H1 (cell line): ENCODE results near the gene TRUB1. TPM values are rescaled to one million over a fixed set of nuclear protein-coding genes. Genes with fewer than 3 reads are reported as not detected.

Source experiments
- CTCF ChIA-PET: fragments of 300-600 bp; sonication (Branson Sonifier 250); formaldehyde crosslinking; loops from one replicate; lab custom pipeline; 2021; ENCODE audit not compliant: partially characterized antibody; lab: Charles Lee
- POLR2A ChIA-PET: fragments of 300-600 bp; sonication (Branson Sonifier 250); formaldehyde crosslinking; loops from one replicate; lab custom pipeline; 2021; ENCODE audit warnings: inconsistent platforms; ENCODE audit not compliant: partially characterized antibody; lab: Charles Lee
- DNase-seq, 2 experiments: peaks; one replicate each; pipeline versions ENCODE4 v3.0.0 to v3.0.0-alpha.2; 2010 to 2022; ENCODE audit warnings: low spot score in 2 of 2, low read depth in 1 of 2, mixed read lengths in 1 of 2
- FAIRE-seq: peaks from 2 replicates; lab custom pipeline; 2011; peaks lifted over from hg19 to GRCh38; lab: Jason Lieb, UNC
- H2AFZ ChIP-seq: 2 replicates; pipeline ENCODE4 v1.8.1; 2012; ENCODE audit warnings: low read length, inconsistent platforms
- H2AK5ac ChIP-seq: 2 replicates; pipeline ENCODE4 v1.6.1; 2013; ENCODE audit warnings: low read depth, low read length
- H2BK120ac ChIP-seq: replicated peaks from 2 replicates; pipeline ENCODE3; 2013; ENCODE audit warnings: low read depth, low read length, inconsistent platforms
- H2BK12ac ChIP-seq: 2 replicates; pipeline ENCODE4 v1.6.1; 2013; ENCODE audit warnings: low read depth, low read length
- H2BK15ac ChIP-seq: 2 replicates; pipeline ENCODE4 v1.6.1; 2013; ENCODE audit warnings: low read length
- H2BK20ac ChIP-seq: 2 replicates; pipeline ENCODE4 v1.6.1; 2013; ENCODE audit warnings: low read length
- H2BK5ac ChIP-seq: 2 replicates; pipeline ENCODE4 v1.6.1; 2013; ENCODE audit warnings: low read depth, low read length
- H3K14ac ChIP-seq: 2 replicates; pipeline ENCODE4 v1.6.1; 2013; ENCODE audit warnings: inconsistent platforms; ENCODE audit not compliant: insufficient read length
- H3K18ac ChIP-seq: 2 replicates; pipeline ENCODE4 v1.6.1; 2013; ENCODE audit warnings: low read length; ENCODE audit errors: extremely low read depth
- H3K23ac ChIP-seq: 2 replicates; pipeline ENCODE4 v1.6.1; 2013; ENCODE audit warnings: inconsistent platforms; ENCODE audit not compliant: insufficient read length
- H3K23me2 ChIP-seq: 2 replicates; pipeline ENCODE4 v1.6.1; 2013; ENCODE audit warnings: low read depth, low read length
- H3K27ac ChIP-seq: 2 replicates; pipeline ENCODE4 v1.6.1; 2011; ENCODE audit warnings: low read depth, low read length, inconsistent platforms
- H3K27me3 ChIP-seq, 4 experiments: replicated peaks in 1 of 4; 1 replicate in 1 of 4; 2 replicates in 3 of 4; pipeline versions ENCODE4 v1.6.1 to v1.8.1; 2011 to 2013; ENCODE audit warnings: low read length in 3 of 4, mild to moderate bottlenecking in 3 of 4, inconsistent platforms in 2 of 4, mixed read lengths in 2 of 4, moderate library complexity in 1 of 4; ENCODE audit not compliant: control insufficient read depth in 3 of 4, insufficient read depth in 3 of 4; ENCODE audit errors: extremely low read depth in 1 of 4
- H3K36me3 ChIP-seq, 4 experiments: 2 replicates each; pipeline versions ENCODE4 v1.6.1 to v1.8.1; 2011 to 2013; ENCODE audit warnings: mild to moderate bottlenecking in 4 of 4, low read length in 3 of 4, moderate library complexity in 2 of 4, control low read depth in 1 of 4, inconsistent platforms in 1 of 4; ENCODE audit not compliant: insufficient read depth in 4 of 4, control insufficient read depth in 2 of 4
- H3K4ac ChIP-seq: replicated peaks from 2 replicates; pipeline ENCODE3; 2013; ENCODE audit warnings: low read length, low read depth, mixed read lengths, inconsistent platforms; ENCODE audit not compliant: insufficient read length
- H3K4me1 ChIP-seq, 4 experiments: replicated peaks in 1 of 4; 1 replicate in 1 of 4; 2 replicates in 3 of 4; pipeline versions ENCODE4 v1.6.1 to v1.8.1; 2011 to 2013; ENCODE audit warnings: low read length in 3 of 4, inconsistent platforms in 2 of 4, mixed read lengths in 1 of 4; ENCODE audit not compliant: insufficient read depth in 4 of 4, control insufficient read depth in 3 of 4
- H3K4me2 ChIP-seq, 2 experiments: 2 replicates each; pipeline versions ENCODE4 v1.6.1 to v1.8.1; 2011 to 2013; ENCODE audit warnings: low read depth in 2 of 2, low read length in 2 of 2, control low read depth in 1 of 2, inconsistent platforms in 1 of 2, mild to moderate bottlenecking in 1 of 2; ENCODE audit not compliant: insufficient read depth in 1 of 2
- H3K4me3 ChIP-seq, 4 experiments: fragments of 200-600, 300-600 bp in 1 of 4; sonication (generic), shearing (Covaris generic), sonication (Bioruptor Twin) in 1 of 4; 2 replicates each; pipeline versions ENCODE4 v1.5.1 to v1.8.1; 2011 to 2016; ENCODE audit warnings: low read length in 4 of 4, low read depth in 3 of 4, control low read depth in 2 of 4, inconsistent platforms in 2 of 4, mild to moderate bottlenecking in 2 of 4, mixed read lengths in 1 of 4, moderate library complexity in 1 of 4; ENCODE audit not compliant: insufficient read depth in 2 of 4; ENCODE audit errors: extremely low read depth in 1 of 4
- H3K56ac ChIP-seq: replicated peaks from 2 replicates; pipeline ENCODE3; 2013; ENCODE audit warnings: low read depth, mild to moderate bottlenecking, mixed read lengths, low read length, inconsistent platforms; ENCODE audit not compliant: insufficient read length
- H3K79me1 ChIP-seq: 2 replicates; pipeline ENCODE4 v1.6.1; 2013; ENCODE audit warnings: low read depth, low read length, control low read depth
- H3K79me2 ChIP-seq, 2 experiments: 2 replicates each; pipeline versions ENCODE4 v1.6.1 to v1.8.1; 2012 to 2013; ENCODE audit warnings: low read length in 2 of 2, mild to moderate bottlenecking in 2 of 2, inconsistent platforms in 1 of 2; ENCODE audit not compliant: insufficient read depth in 2 of 2, control insufficient read depth in 1 of 2
- H3K9ac ChIP-seq, 4 experiments: replicated peaks in 1 of 4; 1 replicate in 1 of 4; 2 replicates in 3 of 4; pipeline versions ENCODE4 v1.6.1 to v1.8.1; 2011 to 2013; ENCODE audit warnings: low read depth in 3 of 4, low read length in 3 of 4, control low read depth in 2 of 4, mild to moderate bottlenecking in 2 of 4, moderate library complexity in 2 of 4, inconsistent platforms in 1 of 4; ENCODE audit errors: extremely low read depth in 1 of 4
- H3K9me3 ChIP-seq, 2 experiments: 2 replicates each; pipeline versions ENCODE4 v1.6.1 to v1.8.1; 2012 to 2013; ENCODE audit warnings: mild to moderate bottlenecking in 2 of 2, moderate library complexity in 2 of 2, control low read depth in 1 of 2, inconsistent platforms in 1 of 2, low read depth in 1 of 2, low read length in 1 of 2, mixed read lengths in 1 of 2; ENCODE audit not compliant: insufficient read depth in 2 of 2
- H4K20me1 ChIP-seq, 2 experiments: replicated peaks in 1 of 2; 2 replicates each; pipeline versions ENCODE3 to v1.8.1; 2011 to 2013; ENCODE audit warnings: inconsistent platforms in 2 of 2, low read length in 2 of 2, mild to moderate bottlenecking in 1 of 2; ENCODE audit not compliant: insufficient read depth in 2 of 2, control insufficient read depth in 1 of 2
- H4K5ac ChIP-seq: 2 replicates; pipeline ENCODE4 v1.6.1; 2013; ENCODE audit warnings: low read length, low read depth, mixed read lengths, inconsistent platforms; ENCODE audit not compliant: insufficient read length
- H4K8ac ChIP-seq: 2 replicates; pipeline ENCODE4 v1.8.0; 2013; ENCODE audit warnings: mild to moderate bottlenecking, moderate library complexity, low read length, inconsistent platforms; ENCODE audit not compliant: insufficient read depth; ENCODE audit errors: extremely low read depth
- H4K91ac ChIP-seq: replicated peaks from 2 replicates; pipeline ENCODE3; 2013; ENCODE audit warnings: low read length, mixed read lengths, inconsistent platforms; ENCODE audit not compliant: insufficient read length
- CBX5 ChIP-seq: fragments of 300-800, 300-1000 bp; sonication (generic); IDR thresholded peaks from 2 replicates; pipeline ENCODE4 v1.7.1; 2016; ENCODE audit warnings: antibody characterized with exemption, low read length, low read depth
- CEBPB ChIP-seq: IDR thresholded peaks from 2 replicates; pipeline ENCODE4 v1.6.1; 2012; ENCODE audit warnings: low read depth, low read length
- CTBP2 ChIP-seq: IDR thresholded peaks from 2 replicates; pipeline ENCODE4 v1.7.0; 2011; ENCODE audit warnings: borderline replicate concordance, mild to moderate bottlenecking, moderate library complexity, mixed read lengths, low read length; ENCODE audit not compliant: insufficient read depth, insufficient read length
- GABPA ChIP-seq: IDR thresholded peaks from 2 replicates; pipeline ENCODE4 v1.6.1; 2011; ENCODE audit warnings: mild to moderate bottlenecking, low read length, moderate library complexity, borderline replicate concordance; ENCODE audit not compliant: insufficient read depth
- HDAC6 ChIP-seq: IDR thresholded peaks from one replicate; pipeline ENCODE4 v1.7.1; 2012; ENCODE audit warnings: low read depth, mild to moderate bottlenecking, inconsistent platforms, low read length, moderate library complexity
- MAFK ChIP-seq: IDR thresholded peaks from 2 replicates; pipeline ENCODE4 v1.6.1; 2012; ENCODE audit warnings: low read depth, mild to moderate bottlenecking, improper control_type of control experiment, low read length
- RAD21 ChIP-seq, 2 experiments: IDR thresholded peaks in 1 of 2; conservative IDR thresholded peaks in 1 of 2; 2 replicates each; pipeline ENCODE4 v1.6.1; 2011; ENCODE audit warnings: low read depth in 2 of 2, low read length in 2 of 2, improper control_type of control experiment in 1 of 2, inconsistent platforms in 1 of 2, mild to moderate bottlenecking in 1 of 2, moderate library complexity in 1 of 2
- RXRA ChIP-seq: IDR thresholded peaks from 2 replicates; pipeline ENCODE4 v1.6.1; 2011; ENCODE audit warnings: low read depth, mild to moderate bottlenecking, low read length, moderate library complexity; ENCODE audit not compliant: insufficient read depth
- SIRT6 ChIP-seq: IDR thresholded peaks from one replicate; pipeline ENCODE4 v1.7.1; 2012; ENCODE audit warnings: low read length, inconsistent platforms
- SP4 ChIP-seq: IDR thresholded peaks from 2 replicates; pipeline ENCODE4 v1.6.1; 2012; ENCODE audit warnings: low read length, inconsistent platforms
- SUZ12 ChIP-seq: fragments of 200-600 bp; sonication (generic); IDR thresholded peaks from 2 replicates; pipeline ENCODE4 v1.6.1; 2012; ENCODE audit warnings: mild to moderate bottlenecking, inconsistent platforms, low read length, moderate library complexity, mixed read lengths
- WGBS, 2 experiments: shearing (Covaris generic) in 1 of 2; methylation state at CpG; one replicate each; pipeline versions ENCODE4 v1.1.6 to v1.1.7; 2013 to 2015; ENCODE audit warnings: low lambda C conversion rate in 2 of 2, mixed read lengths in 2 of 2, inconsistent platforms in 1 of 2, low coverage in 1 of 2, missing lambda C conversion rate in 1 of 2; ENCODE audit not compliant: insufficient replicate concordance in 2 of 2, insufficient coverage in 1 of 2, insufficient read length in 1 of 2; ENCODE audit errors: extremely low coverage in 1 of 2, missing lambda C conversion rate in 1 of 2; 5-methylcytosine and 5-hydroxymethylcytosine counted together
- polyA plus RNA-seq, 7 experiments: library from polyadenylated mRNA; depleted of rRNA in 3 of 7; stranded (reverse) in 5 of 7; unstranded in 2 of 7; fragments of >200 nt in 5 of 7; fragments of 200-250 nt in 2 of 7; gene quantifications; 1 replicate in 5 of 7; 2 replicates in 1 of 7; 4 replicates in 1 of 7; pipeline versions ENCODE4 v1.2.1 to v1.2.3, GENCODE V29; 2011 to 2013; ENCODE audit warnings: missing spikeins in 2 of 7, mixed read lengths in 2 of 7
- total RNA-seq: library from RNA; stranded (reverse); fragmentation: NEBNext Ultra II Directional; extraction: Animal tissue kit (Norgen Biotek cat#: 25700); gene quantifications from 2 replicates; pipeline ENCODE4 v1.2.1, GENCODE V29; 2021
- TF ChIP-seq, protein P1 (sequence below): IDR thresholded peaks from 2 replicates; pipeline ENCODE4 v1.6.1; 2012; ENCODE audit warnings: low read length, inconsistent platforms

The TRUB1 gene
- total and polyA plus RNA-seq, 2 of the 8 experiments (the other 6 are each of a cell fraction or from before 2014, with no cell fraction given) = 6.3 to 22.2 TPM

- no peak overlapping the region for H2BK20ac ChIP-seq
- H4K20me1 ChIP-seq = no peaks in the 10 kb centered on the region
- H3K14ac ChIP-seq = no peak overlapping the region
- no peak overlapping the region for H2AK5ac ChIP-seq
- CTCF ChIA-PET = interaction anchor here (1.4 kb wide), 1 partner anchor 13 kb away, joined by 4 read pairs; no protein-coding TSS in a partner anchor
- FAIRE-seq (no peak), DNase-seq (no peak)
- H4K5ac ChIP-seq = no peak overlapping the region
- no peaks in the 10 kb centered on the region for H3K79me1 ChIP-seq
- H3K4me3 ChIP-seq = no peak overlapping the region
- 0 out of 7 replicates have a peak, but pooled peaks cover 0 to 2% (median 0%) of the 10 kb centered on the region in 4 experiments for H3K4me1 ChIP-seq
- no peak overlapping the region for H2BK15ac ChIP-seq
- H4K91ac ChIP-seq = no peak overlapping the region
- no peak overlapping the region for H4K8ac ChIP-seq
- POLR2A ChIA-PET = no interaction called here
- no peak overlapping the region for H3K4ac ChIP-seq
- H3K27me3 ChIP-seq = no peaks in the 10 kb centered on the region
- H2BK5ac ChIP-seq = no peak overlapping the region
- WGBS, 2 experiments = 84% methylated on average over 9 of the region's 9 CpGs; no CpG with 5 or more reads in 1 of the 2 experiments
- no peak overlapping the region for H3K27ac ChIP-seq
- H2BK120ac ChIP-seq = no peak overlapping the region
- H3K18ac ChIP-seq = no peak overlapping the region
- H3K79me2 ChIP-seq = no peaks in the 10 kb centered on the region
- H3K36me3 ChIP-seq = no peaks in the 10 kb centered on the region
- H2BK12ac ChIP-seq = no peak overlapping the region
- no peak overlapping the region for H2AFZ ChIP-seq
- H3K23me2 ChIP-seq = no peaks in the 10 kb centered on the region; the same call in 1 of the 2 replicates
- H3K56ac ChIP-seq = no peak overlapping the region
- no peak overlapping the region for H3K4me2 ChIP-seq
- H3K9ac ChIP-seq = no peak overlapping the region
- no peaks in the 10 kb centered on the region for H3K9me3 ChIP-seq
- H3K23ac ChIP-seq = no peak overlapping the region
- TF ChIP-seq SUZ12 (no peak), MAFK (no peak), SP4 (no peak), HDAC6 (no peak), GABPA (no peak), CEBPB (no peak), RXRA (no peak), CBX5 (no peak), CTBP2 (no peak), SIRT6 (no peak), RAD21 (IDR thresholded peaks at IDR 0.05 in 1 of 2, conservative IDR thresholded peaks at IDR 0.05 in 1 of 2; ENCODE audit: low read depth in 2 of 2, low read length in 2 of 2) (no peak)
- TF ChIP-seq, protein P1, sequence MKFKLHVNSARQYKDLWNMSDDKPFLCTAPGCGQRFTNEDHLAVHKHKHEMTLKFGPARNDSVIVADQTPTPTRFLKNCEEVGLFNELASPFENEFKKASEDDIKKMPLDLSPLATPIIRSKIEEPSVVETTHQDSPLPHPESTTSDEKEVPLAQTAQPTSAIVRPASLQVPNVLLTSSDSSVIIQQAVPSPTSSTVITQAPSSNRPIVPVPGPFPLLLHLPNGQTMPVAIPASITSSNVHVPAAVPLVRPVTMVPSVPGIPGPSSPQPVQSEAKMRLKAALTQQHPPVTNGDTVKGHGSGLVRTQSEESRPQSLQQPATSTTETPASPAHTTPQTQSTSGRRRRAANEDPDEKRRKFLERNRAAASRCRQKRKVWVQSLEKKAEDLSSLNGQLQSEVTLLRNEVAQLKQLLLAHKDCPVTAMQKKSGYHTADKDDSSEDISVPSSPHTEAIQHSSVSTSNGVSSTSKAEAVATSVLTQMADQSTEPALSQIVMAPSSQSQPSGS = no peak
These were observed 54.3 kb downstream of the TRUB1 start for GRCh38 chr10:114992189-114992775.
